Activated naive CD8-positive, alpha-beta T cell treated with anti-CD3 and anti-CD28 coated beads for 36 hours (primary cell): Measurements from ENCODE around the gene NID1. TPM values are rescaled to one million over a fixed set of nuclear protein-coding genes. Genes with fewer than 3 reads are reported as not detected.
"Not testable (repeated sequence)": the region's sequence is repeated elsewhere in the genome, so short reads cannot be mapped to it uniquely, and the experiment has no call there.

Source experiments
- DNase-seq: peaks from one replicate; pipeline ENCODE4 v3.0.0; 2021
- H3K27ac Mint-ChIP-seq: one replicate; pipeline ENCODE4 v1.8.0; 2022; ENCODE audit warnings: mild to moderate bottlenecking, moderate library complexity, mixed read lengths
- H3K27me3 Mint-ChIP-seq: one replicate; pipeline ENCODE4 v1.8.0; 2022; ENCODE audit warnings: mild to moderate bottlenecking, mixed read lengths
- H3K36me3 Mint-ChIP-seq: one replicate; pipeline ENCODE4 v1.8.0; 2021; ENCODE audit warnings: mild to moderate bottlenecking, mixed read lengths
- H3K4me1 Mint-ChIP-seq: one replicate; pipeline ENCODE4 v1.8.0; 2021; ENCODE audit warnings: mixed read lengths
- H3K4me3 Mint-ChIP-seq: one replicate; pipeline ENCODE4 v1.8.0; 2022; ENCODE audit warnings: mild to moderate bottlenecking, moderate library complexity, mixed read lengths
- H3K9me3 Mint-ChIP-seq: one replicate; pipeline ENCODE4 v1.8.0; 2022; ENCODE audit warnings: mixed read lengths
- total RNA-seq, 2 experiments: library from RNA; stranded (reverse); gene quantifications; one replicate each; pipeline ENCODE4 v1.2.3, GENCODE V29; 2021

NID1 gene
- total RNA-seq, 2 experiments from 2014 or later, result 0.08 to 0.10 TPM

DNA sequence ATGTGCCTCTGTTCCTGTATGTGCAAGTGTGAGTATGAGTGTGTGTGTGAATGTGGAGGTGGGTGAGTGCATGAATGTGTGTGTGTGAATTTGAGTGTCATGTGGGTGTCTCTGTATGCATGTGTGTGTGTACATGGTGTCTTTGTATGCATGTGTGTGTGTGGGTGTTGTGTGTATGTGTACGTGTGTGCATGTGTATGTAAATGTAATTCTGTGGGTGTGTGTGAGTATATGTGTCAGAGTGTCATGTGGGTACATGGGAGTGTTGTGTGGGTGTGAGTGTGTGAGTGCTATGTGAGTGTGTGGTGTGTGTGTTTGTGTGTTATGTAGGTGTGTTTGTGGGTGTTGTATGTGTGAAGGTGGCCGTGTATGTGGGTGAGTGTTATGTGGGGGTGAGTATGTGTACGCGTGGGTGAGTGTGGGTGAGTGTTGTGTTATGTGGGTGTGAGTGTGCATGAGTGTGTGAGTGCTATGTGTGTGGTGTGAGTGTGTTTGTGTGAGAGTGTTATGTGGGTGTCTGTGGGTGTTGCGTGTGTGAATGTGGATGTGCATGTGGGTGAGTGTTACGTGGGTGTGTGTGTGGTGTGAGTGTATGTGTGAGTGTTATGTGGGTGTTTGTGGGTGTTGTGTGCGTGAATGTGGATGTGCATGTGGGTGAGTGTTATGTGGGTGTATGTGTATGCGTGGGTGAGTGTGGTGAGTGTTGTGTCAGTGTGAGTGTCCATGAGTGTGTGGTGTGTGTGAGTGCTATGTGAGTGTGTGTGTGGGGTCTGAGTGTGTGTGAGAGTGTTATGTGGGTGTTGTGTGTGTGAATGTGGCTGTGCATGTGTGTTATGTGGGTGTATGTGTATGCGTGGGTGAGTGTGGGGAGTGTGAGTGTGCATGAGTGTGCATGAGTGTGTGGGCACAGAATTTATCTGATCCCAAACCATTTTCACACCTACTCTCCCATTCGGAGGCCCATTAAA is 36.6 kb upstream of the NID1 start:
- DNase-seq, result no peak
- Mint-ChIP-seq H3K4me3 (no peak overlapping the region), H3K4me1 (peaks cover 2% of the 10 kb centered on the region), H3K9me3 (peaks cover 6% of the 10 kb centered on the region), H3K27me3 (no peaks in the 10 kb centered on the region), H3K27ac (no peak overlapping the region), H3K36me3 (no peaks in the 10 kb centered on the region)

DNA sequence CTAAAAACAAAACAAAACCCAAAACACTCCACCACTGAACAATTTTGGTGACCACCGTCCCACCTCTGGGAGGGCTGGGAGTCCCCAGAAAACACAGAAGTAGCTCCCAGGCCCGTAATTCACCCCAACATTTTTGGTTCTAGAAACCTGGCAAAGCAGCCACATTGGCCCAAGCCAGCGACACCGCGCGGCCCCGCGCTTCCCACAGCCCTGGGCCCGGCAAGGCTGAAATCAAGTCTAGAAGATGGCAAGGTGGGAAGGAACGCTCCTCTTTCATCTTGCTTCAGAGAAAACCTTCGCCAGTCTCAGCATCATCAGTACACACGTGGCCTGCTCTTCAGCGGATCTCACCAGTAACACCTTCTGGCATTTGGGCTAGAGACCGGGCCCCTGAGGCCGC is 35.9 kb upstream of the NID1 start:
- no peak for DNase-seq
- Mint-ChIP-seq H3K36me3 (no peaks in the 10 kb centered on the region), H3K27me3 (peaks cover 1% of the 10 kb centered on the region), H3K27ac (no peak overlapping the region), H3K9me3 (peaks cover 7% of the 10 kb centered on the region), H3K4me1 (peaks cover 2% of the 10 kb centered on the region), H3K4me3 (no peak overlapping the region)

DNA sequence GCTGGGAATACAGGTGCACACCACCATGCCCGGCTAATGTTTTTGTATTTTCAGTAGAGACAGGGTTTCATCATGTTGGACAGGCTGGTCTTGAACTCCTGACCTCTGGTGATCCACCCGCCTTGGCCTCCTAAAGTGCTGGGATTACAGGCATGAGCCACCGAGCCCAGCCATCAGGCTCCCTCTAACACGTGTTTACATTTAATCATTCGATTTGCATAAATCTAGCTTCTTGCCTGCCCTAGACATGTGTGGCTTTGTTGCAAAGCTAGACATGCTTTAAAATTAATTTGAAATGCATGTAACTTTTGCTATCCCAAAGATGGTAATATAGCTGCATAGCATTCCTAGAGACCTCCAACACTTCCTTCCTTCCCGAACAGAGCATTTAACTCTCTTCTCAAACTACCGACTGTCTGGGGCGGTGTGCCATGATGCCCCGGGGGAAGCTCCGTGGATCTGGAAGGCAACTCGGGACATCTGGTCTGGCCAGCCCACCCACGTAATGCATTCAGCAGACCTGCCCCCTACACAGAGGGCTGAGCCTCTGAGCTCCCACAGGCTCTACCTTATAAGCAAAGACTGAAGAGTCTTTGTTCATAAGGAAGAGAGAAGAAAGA is 34.6 kb upstream of the NID1 start:
- DNase-seq, result no peak
- H3K9me3 Mint-ChIP-seq, result peaks cover 7% of the 10 kb centered on the region
- H3K27me3 Mint-ChIP-seq, result peaks cover 14% of the 10 kb centered on the region
- H3K4me1 Mint-ChIP-seq, result peaks cover 2% of the 10 kb centered on the region
- no peak overlapping the region for H3K27ac Mint-ChIP-seq
- H3K36me3 Mint-ChIP-seq, result no peaks in the 10 kb centered on the region
- no peak overlapping the region for H3K4me3 Mint-ChIP-seq

DNA sequence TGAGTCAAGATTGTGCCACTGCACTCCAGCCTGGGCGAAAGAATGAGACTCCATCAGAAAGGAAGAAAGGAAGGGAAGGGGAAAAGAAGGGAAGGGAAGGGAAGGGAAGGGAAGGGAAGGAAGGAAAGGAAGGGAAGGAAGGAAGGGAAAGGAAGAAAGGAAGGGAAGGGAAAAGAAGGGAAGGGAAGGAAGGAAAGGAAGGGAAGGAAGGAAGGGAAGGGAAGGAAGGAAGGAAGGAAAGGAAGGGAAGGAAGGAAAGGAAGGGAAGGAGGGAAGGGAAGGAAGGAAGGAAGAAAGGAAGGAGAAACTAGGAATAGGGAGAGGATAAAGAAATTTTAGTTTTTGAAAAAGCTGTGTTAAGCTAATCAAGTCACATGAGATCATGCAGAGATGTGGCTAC is 33.4 kb upstream of the NID1 start:
- Mint-ChIP-seq H3K4me1 (no peaks in the 10 kb centered on the region), H3K4me3 (no peak overlapping the region), H3K9me3 (peaks cover 7% of the 10 kb centered on the region), H3K27me3 (peaks cover 24% of the 10 kb centered on the region), H3K27ac (no peak overlapping the region), H3K36me3 (no peaks in the 10 kb centered on the region)
- DNase-seq, result no peak

DNA sequence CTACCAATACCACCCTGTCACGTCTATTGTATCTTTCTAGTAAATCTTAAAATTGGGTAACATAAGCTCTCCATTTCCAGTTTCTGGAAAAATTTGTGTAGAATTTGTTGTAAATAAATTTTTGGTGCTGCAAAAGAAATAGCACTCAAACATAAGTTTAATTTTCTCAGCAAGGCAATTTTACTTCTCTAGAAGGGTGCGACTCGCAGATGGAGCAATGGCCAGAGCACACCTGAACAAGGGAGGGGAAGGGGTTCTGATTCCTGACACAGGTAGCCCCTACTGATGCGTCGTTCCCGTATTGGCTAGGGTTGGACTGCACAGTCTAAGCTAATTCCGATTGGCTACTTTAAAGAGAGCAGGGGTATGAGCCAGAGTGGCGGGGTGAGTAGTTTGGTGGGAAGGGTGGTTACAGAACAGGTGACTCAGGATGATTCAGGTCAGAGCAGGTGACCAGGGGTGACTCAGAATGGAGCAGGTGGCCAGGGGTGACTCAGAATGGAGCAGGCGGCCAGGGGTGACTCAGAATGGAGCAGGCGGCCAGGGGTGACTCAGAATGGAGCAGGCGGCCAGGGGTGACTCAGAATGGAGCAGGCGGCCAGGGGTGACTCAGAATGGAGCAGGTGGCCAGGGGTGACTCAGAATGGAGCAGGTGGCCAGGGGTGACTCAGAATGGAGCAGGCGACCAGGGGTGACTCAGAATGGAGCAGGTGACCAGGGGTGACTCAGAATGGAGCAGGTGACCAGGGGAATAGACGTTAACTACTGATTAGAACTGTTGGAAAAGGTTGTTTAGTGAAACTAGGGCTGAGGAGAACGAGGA is 32.0 kb upstream of the NID1 start:
- H3K36me3 Mint-ChIP-seq, result not testable (repeated sequence)
- peak overlapping the region; percentile 84 for H3K27ac Mint-ChIP-seq

DNA sequence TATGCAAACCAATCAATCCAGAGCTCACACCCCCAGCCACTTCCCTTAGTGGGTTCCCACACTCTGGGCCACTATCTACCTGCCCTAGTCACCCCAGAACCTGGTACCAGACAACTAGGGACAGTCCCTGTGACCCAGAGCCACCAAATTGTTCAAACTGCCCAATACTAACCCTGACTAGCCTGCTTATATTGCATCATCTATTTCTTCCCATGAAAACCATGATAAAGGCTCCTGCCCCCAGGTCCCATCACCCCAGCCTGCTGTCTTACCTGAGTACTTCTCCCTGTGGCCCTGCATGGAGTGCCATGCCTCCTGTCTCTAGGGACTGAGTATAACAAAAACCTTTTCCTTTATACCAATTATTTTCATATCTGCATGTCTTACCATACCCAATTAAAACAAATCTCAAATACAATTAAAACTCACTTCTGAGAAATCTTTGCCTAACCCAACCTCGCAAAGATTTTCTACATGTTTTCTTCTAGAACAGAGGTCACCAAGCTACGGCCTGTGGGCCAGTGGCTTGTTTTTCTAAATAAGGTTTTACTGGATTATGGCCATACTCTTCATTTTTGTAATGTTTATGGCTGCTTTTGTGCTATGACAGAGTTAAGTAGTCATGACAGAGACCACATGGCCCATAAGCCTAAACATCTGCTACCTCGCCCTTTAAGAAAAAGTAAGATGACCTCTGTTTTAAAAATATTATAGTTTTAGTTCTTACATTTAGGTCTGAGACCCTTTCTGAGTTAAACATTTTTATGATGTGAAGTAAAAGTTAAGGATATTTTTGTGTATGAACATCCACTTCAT is 31.0 kb upstream of the NID1 start:
- no peak for DNase-seq
- Mint-ChIP-seq H3K27ac (no peak overlapping the region), H3K4me3 (no peak overlapping the region), H3K36me3 (no peaks in the 10 kb centered on the region), H3K4me1 (no peaks in the 10 kb centered on the region), H3K27me3 (peaks cover 31% of the 10 kb centered on the region), H3K9me3 (peaks cover 7% of the 10 kb centered on the region)

More for the DNA sequence above, 32.0 kb upstream of the NID1 start:
- Mint-ChIP-seq H3K27me3 (peaks cover 27% of the 10 kb centered on the region), H3K4me3 (peak overlapping the region; percentile 9)
- H3K4me1 Mint-ChIP-seq, H3K9me3 Mint-ChIP-seq: not testable (repeated sequence)
- peak; percentile 86 for DNase-seq

DNA sequence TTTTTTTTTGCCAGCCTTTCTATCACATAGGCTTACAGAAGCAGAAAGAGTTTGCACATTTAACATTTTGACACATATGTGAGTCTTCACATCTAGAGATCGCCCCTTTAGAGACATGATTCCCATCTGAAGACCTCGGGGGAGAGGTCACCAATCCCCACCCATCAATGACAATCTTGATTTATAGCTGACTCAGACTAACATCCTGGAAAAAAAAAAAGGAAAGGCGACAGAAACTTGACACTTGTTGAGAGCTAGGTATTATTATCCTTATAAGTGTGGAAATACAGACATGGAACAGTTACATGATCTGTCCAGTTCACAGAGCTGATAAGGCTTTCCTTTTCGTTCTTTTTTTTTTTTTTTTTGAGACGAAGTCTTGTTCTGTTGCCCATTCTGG is 28.0 kb upstream of the NID1 start:
- peaks cover 7% of the 10 kb centered on the region for H3K9me3 Mint-ChIP-seq
- H3K36me3 Mint-ChIP-seq, result no peaks in the 10 kb centered on the region
- no peak overlapping the region for H3K4me3 Mint-ChIP-seq
- DNase-seq, result no peak
- H3K4me1 Mint-ChIP-seq, result no peaks in the 10 kb centered on the region
- H3K27me3 Mint-ChIP-seq, result peaks cover 34% of the 10 kb centered on the region
- H3K27ac Mint-ChIP-seq, result no peak overlapping the region

DNA sequence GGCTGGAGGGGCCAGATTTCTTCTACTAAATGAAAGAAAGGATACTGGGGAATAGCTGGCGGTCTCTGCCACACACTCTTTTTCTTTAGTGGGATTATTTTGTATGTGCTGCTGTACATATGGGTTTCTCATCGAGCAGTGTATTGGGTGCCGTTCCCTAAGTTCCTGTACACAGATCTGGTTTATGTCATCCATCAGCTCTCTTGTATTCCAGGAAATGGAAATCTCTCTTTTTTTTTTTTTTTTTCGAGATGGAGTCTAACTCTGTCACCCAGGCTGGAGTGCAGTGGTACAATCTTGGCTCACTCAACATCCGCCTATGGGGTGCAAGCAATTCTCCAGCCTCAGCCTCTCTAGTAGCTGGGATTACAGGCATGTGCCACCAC is 27.0 kb upstream of the NID1 start:
- Mint-ChIP-seq H3K27ac (no peak overlapping the region), H3K9me3 (peaks cover 7% of the 10 kb centered on the region), H3K36me3 (no peaks in the 10 kb centered on the region), H3K27me3 (peaks cover 34% of the 10 kb centered on the region), H3K4me3 (no peak overlapping the region), H3K4me1 (no peaks in the 10 kb centered on the region)
- no peak for DNase-seq

DNA sequence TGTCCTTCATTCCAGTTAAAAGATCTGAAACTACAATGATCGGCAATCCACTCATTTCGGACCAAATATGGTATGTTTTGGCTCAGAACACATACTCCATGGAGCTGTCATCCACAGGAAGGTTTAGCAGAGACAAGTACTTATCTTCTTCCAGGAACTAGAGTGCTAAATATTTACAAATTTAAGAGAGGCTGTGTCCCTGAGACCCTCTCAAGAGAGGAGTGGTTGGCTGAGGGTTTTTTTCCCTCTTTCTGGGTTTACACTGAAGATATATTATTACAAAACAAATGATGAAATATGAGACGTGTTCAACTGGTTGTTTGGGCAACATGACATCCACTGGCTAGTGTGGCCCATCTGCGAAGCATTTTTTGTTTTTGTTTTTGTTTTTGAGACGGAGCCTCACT is 25.9 kb upstream of the NID1 start:
- Mint-ChIP-seq H3K36me3 (no peaks in the 10 kb centered on the region), H3K4me3 (no peak overlapping the region), H3K27ac (no peak overlapping the region), H3K27me3 (peaks cover 33% of the 10 kb centered on the region), H3K4me1 (no peaks in the 10 kb centered on the region), H3K9me3 (peaks cover 1% of the 10 kb centered on the region)
- DNase-seq, result no peak

DNA sequence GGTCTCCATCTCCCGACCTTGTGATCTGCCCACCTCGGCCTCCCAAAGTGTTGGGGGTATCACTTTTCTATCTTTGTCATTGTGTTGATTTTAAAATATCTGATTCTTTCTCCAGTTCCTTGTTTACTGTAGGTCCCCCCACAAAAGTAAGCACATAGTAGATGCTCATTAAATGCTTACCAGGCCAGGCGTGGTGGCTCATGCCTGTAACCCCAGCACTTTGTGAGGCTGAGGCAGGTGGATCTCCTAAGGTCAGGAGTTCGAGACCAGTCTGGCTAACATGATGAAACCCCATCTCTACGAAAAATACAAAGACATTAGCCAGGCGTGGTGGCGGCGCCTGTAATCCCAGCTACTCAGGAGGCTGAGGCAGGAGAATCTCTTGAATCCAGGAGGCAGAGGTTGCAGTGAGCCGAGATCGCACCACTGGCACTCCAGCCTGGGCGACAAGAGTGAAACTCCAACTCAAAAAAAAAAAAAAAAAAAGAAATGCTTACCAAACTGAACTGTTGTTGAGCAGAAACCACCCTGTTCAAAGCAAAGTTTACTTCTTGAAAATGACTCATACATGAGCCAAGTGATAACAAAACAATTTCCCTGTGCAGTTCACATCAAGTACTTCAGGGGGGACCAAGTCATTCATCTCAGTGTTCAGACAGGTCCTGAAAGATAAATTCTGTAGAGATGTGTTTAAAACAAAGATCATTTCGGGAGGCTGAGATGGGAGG is 24.3 kb upstream of the NID1 start:
- Mint-ChIP-seq H3K9me3 (peaks cover 1% of the 10 kb centered on the region), H3K27ac (no peak overlapping the region), H3K36me3 (no peaks in the 10 kb centered on the region), H3K27me3 (peaks cover 17% of the 10 kb centered on the region), H3K4me1 (no peaks in the 10 kb centered on the region), H3K4me3 (no peak overlapping the region)
- no peak for DNase-seq

DNA sequence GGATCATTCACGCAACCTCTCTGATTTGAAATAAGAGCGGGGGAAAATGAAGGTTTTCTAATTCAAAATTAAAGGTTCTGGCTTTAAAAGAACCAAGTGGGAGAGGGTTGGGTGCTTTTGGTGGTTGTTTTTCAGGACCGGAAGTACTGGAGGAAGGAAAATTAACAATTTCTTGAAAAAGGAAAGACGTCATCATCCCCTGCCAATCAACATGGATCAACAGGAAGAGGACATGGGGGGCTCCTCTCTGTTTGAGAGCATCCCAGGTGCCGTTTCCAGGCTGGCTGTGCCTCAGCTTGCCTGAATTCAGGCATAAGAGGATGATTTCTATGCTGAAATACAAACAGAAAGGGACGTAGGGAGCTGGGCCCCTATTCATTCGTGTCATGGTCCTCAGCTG is 21.6 kb upstream of the NID1 start:
- Mint-ChIP-seq H3K27ac (no peak overlapping the region), H3K9me3 (peaks cover 1% of the 10 kb centered on the region), H3K4me1 (no peaks in the 10 kb centered on the region), H3K36me3 (no peaks in the 10 kb centered on the region), H3K4me3 (no peak overlapping the region), H3K27me3 (peaks cover 7% of the 10 kb centered on the region)
- no peak for DNase-seq

DNA sequence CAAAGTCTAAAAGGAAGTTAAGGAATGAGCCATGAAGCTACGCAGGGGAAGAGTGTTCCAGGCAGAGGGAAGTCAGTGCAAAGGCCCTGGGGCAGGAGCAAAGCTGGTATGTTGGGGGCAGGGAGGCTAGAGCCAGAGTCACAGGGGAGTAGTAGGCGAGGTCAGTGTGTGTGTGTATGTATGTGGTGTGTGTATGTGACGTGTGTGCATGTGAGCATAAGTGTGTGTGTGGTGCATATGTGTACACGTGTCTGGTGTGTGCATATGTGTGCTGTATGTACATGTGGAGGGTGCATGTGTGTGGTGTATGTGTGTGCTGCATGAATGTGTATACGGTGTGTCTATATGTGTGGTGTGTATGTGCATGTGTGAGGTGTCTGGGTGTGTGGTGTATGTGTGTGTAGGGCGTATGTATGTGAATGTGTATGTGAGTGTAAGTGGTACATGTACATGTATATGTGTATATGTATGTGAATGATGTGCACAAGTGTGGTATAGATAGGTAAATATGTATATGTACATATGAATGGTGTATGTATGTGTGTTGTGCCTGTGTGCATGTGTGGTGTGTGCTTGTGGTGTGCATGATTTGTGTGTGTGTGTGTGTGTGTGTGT is 20.8 kb upstream of the NID1 start:
- Mint-ChIP-seq H3K9me3 (peaks cover 1% of the 10 kb centered on the region), H3K4me1 (no peaks in the 10 kb centered on the region), H3K27ac (no peak overlapping the region), H3K36me3 (no peaks in the 10 kb centered on the region), H3K4me3 (no peak overlapping the region), H3K27me3 (peaks cover 3% of the 10 kb centered on the region)
- no peak for DNase-seq

DNA sequence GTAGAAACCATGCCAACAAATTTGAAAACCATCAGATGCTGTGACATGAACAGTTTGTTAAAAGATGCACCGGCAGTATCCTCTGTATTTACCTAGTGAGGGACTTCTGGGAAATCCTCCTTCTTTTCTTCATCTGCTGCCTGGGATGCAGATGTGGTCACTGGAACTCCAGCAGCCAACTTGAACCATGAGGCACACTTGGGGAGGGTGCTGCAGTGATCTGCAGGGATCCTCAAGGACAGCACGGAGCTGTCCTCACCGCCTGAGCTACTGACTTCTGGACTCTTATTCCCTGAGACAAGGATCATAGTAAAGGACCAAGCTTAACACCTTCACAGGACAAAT is 19.5 kb upstream of the NID1 start:
- Mint-ChIP-seq H3K4me1 (no peaks in the 10 kb centered on the region), H3K27me3 (no peaks in the 10 kb centered on the region)

More for the DNA sequence above, 19.5 kb upstream of the NID1 start:
- no peaks in the 10 kb centered on the region for H3K36me3 Mint-ChIP-seq
- H3K9me3 Mint-ChIP-seq, result peaks cover 1% of the 10 kb centered on the region
- no peak for DNase-seq
- H3K27ac Mint-ChIP-seq, result no peak overlapping the region
- H3K4me3 Mint-ChIP-seq, result no peak overlapping the region
